HepG2 (cell line): ENCODE measurements around the gene SNAPC4. TPM values are rescaled to one million over a fixed set of nuclear protein-coding genes. Genes with fewer than 3 reads are reported as not detected.

ENCODE experiments used
- ARHGAP35 ChIP-seq: sonication (generic); formaldehyde crosslinking; IDR thresholded peaks from 2 replicates; pipeline ENCODE4 v1.9.0; 2022; ENCODE audit warnings: mild to moderate bottlenecking, inconsistent platforms, moderate library complexity, missing genetic modification reagents, borderline replicate concordance
- CAMTA2 ChIP-seq: sonication (generic); formaldehyde crosslinking; IDR thresholded peaks from 2 replicates; pipeline ENCODE4 v1.4.0; 2020; ENCODE audit warnings: mild to moderate bottlenecking, missing genetic modification reagents, borderline replicate concordance
- FOXA1 ChIP-seq, 2 experiments: fragments of 450-650 bp in 1 of 2; sonication (generic) in 1 of 2; formaldehyde crosslinking in 1 of 2; IDR thresholded peaks; 2 replicates each; pipeline versions ENCODE4 v1.4.0 to v1.6.1; 2016 to 2020; ENCODE audit warnings: missing genetic modification reagents in 1 of 2
- IRF2 ChIP-seq: IDR thresholded peaks from 2 replicates; pipeline ENCODE4 v1.6.1; 2018; ENCODE audit warnings: missing genetic modification reagents, missing compliant biosample characterization
- KLF16 ChIP-seq, 2 experiments: sonication (generic) in 1 of 2; formaldehyde crosslinking in 1 of 2; IDR thresholded peaks; 2 replicates each; pipeline versions ENCODE4 v1.6.1 to v1.8.0; 2016 to 2023; ENCODE audit warnings: missing genetic modification reagents in 2 of 2, missing compliant biosample characterization in 1 of 2
- ONECUT2 ChIP-seq: sonication (generic); formaldehyde crosslinking; IDR thresholded peaks from 2 replicates; pipeline ENCODE4 v1.4.0; 2020; ENCODE audit warnings: missing genetic modification reagents
- PRMT3 ChIP-seq: sonication (generic); formaldehyde crosslinking; IDR thresholded peaks from 2 replicates; pipeline ENCODE4 v1.8.1; 2022; ENCODE audit warnings: low read depth, mild to moderate bottlenecking, moderate library complexity, missing genetic modification reagents, borderline replicate concordance
- PTBP1 ChIP-seq: fragments of 200-400 bp; formaldehyde crosslinking; IDR thresholded peaks from 2 replicates; pipeline ENCODE4 v1.6.1; 2018; ENCODE audit warnings: low read length, low read depth; ENCODE audit not compliant: poor library complexity, severe bottlenecking
- RARA ChIP-seq: IDR thresholded peaks from 2 replicates; pipeline ENCODE4 v1.6.1; 2016; ENCODE audit warnings: missing genetic modification reagents, missing compliant biosample characterization
- SMAD1 ChIP-seq: sonication (generic); formaldehyde crosslinking; IDR thresholded peaks from 2 replicates; pipeline ENCODE4 v1.4.0; 2020; ENCODE audit warnings: missing genetic modification reagents, low read depth, mild to moderate bottlenecking, borderline replicate concordance
- TFE3 ChIP-seq: IDR thresholded peaks from 2 replicates; pipeline ENCODE4 v1.6.1; 2016
- TGIF2 ChIP-seq: IDR thresholded peaks from 2 replicates; pipeline ENCODE4 v1.6.1; 2016; ENCODE audit warnings: control low read depth, missing compliant biosample characterization
- THAP8 ChIP-seq: sonication (generic); formaldehyde crosslinking; IDR thresholded peaks from 2 replicates; pipeline ENCODE4 v1.5.1; 2020; ENCODE audit warnings: missing genetic modification reagents, mild to moderate bottlenecking, borderline replicate concordance
- ZBTB3 ChIP-seq: sonication (generic); formaldehyde crosslinking; IDR thresholded peaks from 2 replicates; pipeline ENCODE4 v1.4.0; 2020; ENCODE audit warnings: low read depth, mild to moderate bottlenecking, moderate library complexity, missing genetic modification reagents, borderline replicate concordance
- ZBTB37 ChIP-seq: sonication (generic); formaldehyde crosslinking; IDR thresholded peaks from 2 replicates; pipeline ENCODE4 v1.4.0; 2020; ENCODE audit warnings: mild to moderate bottlenecking, missing genetic modification reagents
- ZNF17 ChIP-seq: sonication (generic); formaldehyde crosslinking; IDR thresholded peaks from 2 replicates; pipeline ENCODE4 v1.5.0; 2020; ENCODE audit warnings: mild to moderate bottlenecking, missing genetic modification reagents
- ZNF20 ChIP-seq: sonication (generic); formaldehyde crosslinking; IDR thresholded peaks from 2 replicates; pipeline ENCODE4 v1.4.0; 2020; ENCODE audit warnings: mild to moderate bottlenecking, moderate library complexity, missing genetic modification reagents
- ZNF354B ChIP-seq: sonication (generic); formaldehyde crosslinking; IDR thresholded peaks from 2 replicates; pipeline ENCODE4 v1.8.0; 2022; ENCODE audit warnings: mild to moderate bottlenecking, missing genetic modification reagents
- ZNF512 ChIP-seq: sonication (generic); formaldehyde crosslinking; IDR thresholded peaks from 2 replicates; pipeline ENCODE4 v1.4.0; 2020; ENCODE audit warnings: mild to moderate bottlenecking, missing genetic modification reagents
- ZNF570 ChIP-seq: sonication (generic); formaldehyde crosslinking; IDR thresholded peaks from 2 replicates; pipeline ENCODE4 v1.4.0; 2020; ENCODE audit warnings: mild to moderate bottlenecking, missing genetic modification reagents, borderline replicate concordance
- ZNF670 ChIP-seq: sonication (generic); formaldehyde crosslinking; IDR thresholded peaks from 2 replicates; pipeline ENCODE4 v1.8.0; 2022; ENCODE audit warnings: mild to moderate bottlenecking, missing genetic modification reagents, borderline replicate concordance
- ZNF713 ChIP-seq: sonication (generic); formaldehyde crosslinking; IDR thresholded peaks from 2 replicates; pipeline ENCODE4 v1.4.0; 2020; ENCODE audit warnings: mild to moderate bottlenecking, missing genetic modification reagents
- polyA plus RNA-seq, 8 experiments: library from polyadenylated mRNA; depleted of rRNA in 3 of 8; stranded (reverse) in 7 of 8; unstranded in 1 of 8; fragments of >200 nt; fragmentation: Illumina TruSeq in 4 of 8; extraction: Trizol in 4 of 8; gene quantifications; 2 replicates each; pipeline versions ENCODE4 v1.2.1 to v1.2.3, GENCODE V29; 2011 to 2016; ENCODE audit warnings: low read depth in 4 of 8, missing spikeins in 1 of 8, mixed read lengths in 1 of 8; ENCODE audit not compliant: insufficient read depth in 1 of 8
- total RNA-seq, 5 experiments: library from RNA; depleted of rRNA; stranded (reverse); fragments of >200 nt; fragmentation: Illumina TruSeq; extraction: Trizol; gene quantifications; 2 replicates each; pipeline ENCODE4 v1.2.3, GENCODE V29; 2016; ENCODE audit warnings: low read depth in 1 of 5
- TF ChIP-seq, protein P1 (sequence below): sonication (generic); formaldehyde crosslinking; IDR thresholded peaks from 2 replicates; pipeline ENCODE4 v1.4.0; 2020; ENCODE audit warnings: missing genetic modification reagents
- TF ChIP-seq, protein P2 (sequence below): IDR thresholded peaks from 2 replicates; pipeline ENCODE4 v1.6.1; 2016; ENCODE audit warnings: missing genetic modification reagents, missing compliant biosample characterization

Gene SNAPC4
- total and polyA plus RNA-seq, 2 of the 13 experiments (the other 11 are each of a cell fraction or from before 2014, with no cell fraction given), result 2.0 to 6.0 TPM

GRCh38 chr9:136354592-136355085, 45.3 kb downstream of the SNAPC4 start (continued):
- TF ChIP-seq ONECUT2 (CRISPR knock-in tag) (no peak), THAP8 (CRISPR knock-in tag) (no peak), ZBTB37 (no peak), ARHGAP35 (CRISPR knock-in tag) (no peak), ZNF20 (CRISPR knock-in tag) (no peak), TGIF2 (CRISPR knock-in tag) (no peak), ZNF512 (no peak), ZNF354B (CRISPR knock-in tag) (no peak), CAMTA2 (CRISPR knock-in tag) (no peak), ZNF570 (CRISPR knock-in tag) (no peak), TFE3 (CRISPR knock-in tag) (peak; percentile 50; the same call in 1 of the 2 replicates), KLF16 (CRISPR knock-in tag; IDR thresholded peaks at IDR 0.05) (no peak), SMAD1 (CRISPR knock-in tag) (no peak), RARA (no peak), IRF2 (CRISPR knock-in tag) (no peak), ZBTB3 (CRISPR knock-in tag) (no peak), PTBP1 (no peak), FOXA1 (IDR thresholded peaks at IDR 0.05) (no peak), FOXA1 (CRISPR knock-in tag; IDR thresholded peaks at IDR 0.05) (no peak), ZNF17 (no peak), ZNF713 (CRISPR knock-in tag) (no peak), PRMT3 (no peak), ZNF670 (CRISPR knock-in tag) (no peak)
- TF ChIP-seq, protein P1, sequence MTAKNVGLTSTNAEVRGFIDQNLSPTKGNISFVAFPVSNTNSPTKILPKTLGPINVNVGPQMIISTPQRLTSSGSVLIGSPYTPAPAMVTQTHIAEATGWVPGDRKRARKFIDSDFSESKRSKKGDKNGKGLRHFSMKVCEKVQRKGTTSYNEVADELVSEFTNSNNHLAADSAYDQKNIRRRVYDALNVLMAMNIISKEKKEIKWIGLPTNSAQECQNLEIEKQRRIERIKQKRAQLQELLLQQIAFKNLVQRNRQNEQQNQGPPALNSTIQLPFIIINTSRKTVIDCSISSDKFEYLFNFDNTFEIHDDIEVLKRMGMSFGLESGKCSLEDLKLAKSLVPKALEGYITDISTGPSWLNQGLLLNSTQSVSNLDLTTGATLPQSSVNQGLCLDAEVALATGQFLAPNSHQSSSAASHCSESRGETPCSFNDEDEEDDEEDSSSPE, result no peak
- TF ChIP-seq, protein P2, sequence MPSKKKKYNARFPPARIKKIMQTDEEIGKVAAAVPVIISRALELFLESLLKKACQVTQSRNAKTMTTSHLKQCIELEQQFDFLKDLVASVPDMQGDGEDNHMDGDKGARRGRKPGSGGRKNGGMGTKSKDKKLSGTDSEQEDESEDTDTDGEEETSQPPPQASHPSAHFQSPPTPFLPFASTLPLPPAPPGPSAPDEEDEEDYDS (CRISPR knock-in tag), result no peak
